ENCODE measurements around the gene MRTO4. TPM values are rescaled to one million over a fixed set of nuclear protein-coding genes. Genes with fewer than 3 reads are reported as not detected.

Gene MRTO4
- total and polyA plus RNA-seq, 9 of the 15 experiments (the other 6 are each of a cell fraction or from before 2014, with no cell fraction given), result 62.0 to 173 (median 146) TPM

GRCh38 chr1:19272064-19272463, 20.5 kb downstream of the MRTO4 start:
- H3K4me1 ChIP-seq (replicated peaks in 1 of 2; ENCODE audit: control insufficient read depth in 2 of 2, insufficient read depth in 2 of 2, low read length in 2 of 2), result peaks cover 0 to 6% of the 10 kb centered on the region in 2 experiments; a peak in 2 of 5 replicates
- H3K27ac ChIP-seq (ENCODE audit: extremely low read depth, low read depth, low read length), result no peak overlapping the region
- H3K9me3 ChIP-seq (replicated peaks; ENCODE audit: control insufficient read depth, insufficient read depth, low read depth, low read length), result no peaks in the 10 kb centered on the region
- intact Hi-C loops (cut with micrococcal nuclease) (no loop called here), in situ Hi-C loops (cut with MboI) (no loop called here)
- no peaks in the 10 kb centered on the region for H3K27me3 ChIP-seq (ENCODE audit: control insufficient read depth in 2 of 2, insufficient read depth in 2 of 2, low read length in 2 of 2)
- no peaks in the 10 kb centered on the region for H4K20me1 ChIP-seq (replicated peaks; ENCODE audit: control insufficient read depth, insufficient read depth, low read length)
- no peak overlapping the region for H3K4me3 ChIP-seq
- DNase-seq (ENCODE audit: extremely low read depth in 1 of 4, low spot score in 3 of 4) (no peak), ATAC-seq (no peak), FAIRE-seq (no peak)
- CTCF ChIA-PET (ENCODE audit: low intra/inter-chr PET ratio), result no interaction called here
- POLR2A ChIA-PET, result interaction anchor here (3.6 kb wide), 1 partner anchor 12 kb away, joined by 19 read pairs; no protein-coding TSS in a partner anchor
- H2AFZ ChIP-seq (ENCODE audit: low read depth, low read length), result no peak overlapping the region
- no peaks in the 10 kb centered on the region for H3K9me1 ChIP-seq (ENCODE audit: control insufficient read depth, insufficient read depth, low read length)
- no peak overlapping the region for H3K9ac ChIP-seq (ENCODE audit: insufficient read depth in 1 of 2, low read depth in 2 of 2, low read length in 2 of 2)
- no TSS peak for BruUV-seq (replicated peaks)
- H3K4me2 ChIP-seq (ENCODE audit: insufficient read depth, low read length), result no peak overlapping the region
- H3K36me3 ChIP-seq (ENCODE audit: control insufficient read depth, insufficient read depth, low read length), result no peaks in the 10 kb centered on the region
- H3K79me2 ChIP-seq (ENCODE audit: control insufficient read depth, insufficient read depth, low read length), result no peaks in the 10 kb centered on the region
- no peak for TF ChIP-seq FOXM1 (IDR thresholded peaks at IDR 0.05; ENCODE audit: low read depth)
- TF ChIP-seq FOXM1 (CRISPR knock-in tag; IDR thresholded peaks at IDR 0.05; ENCODE audit: low read depth), result no peak
- TF ChIP-seq HNRNPK (IDR thresholded peaks at IDR 0.05; ENCODE audit: low read depth, low read length, poor library complexity, severe bottlenecking), result no peak
- TF ChIP-seq KDM1A (IDR thresholded peaks at IDR 0.05), result no peak
- TF ChIP-seq MBD1 (CRISPR knock-in tag; IDR thresholded peaks at IDR 0.05), result no peak
- no peak for TF ChIP-seq ZNF347 (CRISPR knock-in tag; IDR thresholded peaks at IDR 0.05; ENCODE audit: low read depth)
- no peak for TF ChIP-seq ZNF609 (CRISPR knock-in tag; IDR thresholded peaks at IDR 0.05; ENCODE audit: borderline replicate concordance)
- TF ChIP-seq HNRNPL (IDR thresholded peaks at IDR 0.05; ENCODE audit: low read depth, low read length), result no peak
- TF ChIP-seq ZBTB5 (IDR thresholded peaks at IDR 0.05), result no peak
- no peak for TF ChIP-seq ZMIZ1 (IDR thresholded peaks at IDR 0.05; ENCODE audit: low read depth in 2 of 2, low read length in 2 of 2)
- TF ChIP-seq ZNF551 (CRISPR knock-in tag; IDR thresholded peaks at IDR 0.05), result no peak

Data from K562 (cell line).